GM23338 (cell line): ENCODE results near the gene LGALS14.

Experiments used
- CREB1 ChIP-seq: fragments of 250-450 bp; sonication (Bioruptor Pico); IDR thresholded peaks from 2 replicates; pipeline ENCODE4 v1.5.0; 2020; ENCODE audit warnings: low read depth, mild to moderate bottlenecking, moderate library complexity
- CTCF ChIP-seq, 2 experiments: fragments of 200-600 bp in 1 of 2; sonication (generic) in 1 of 2; conservative IDR thresholded peaks; 2 replicates each; pipeline versions ENCODE4 v1.5.1 to v1.6.1; 2016 to 2017; ENCODE audit warnings: antibody characterized with exemption in 2 of 2, low read depth in 2 of 2, mild to moderate bottlenecking in 2 of 2, moderate library complexity in 1 of 2
- ETS1 ChIP-seq: IDR thresholded peaks from 2 replicates; pipeline ENCODE4 v1.6.1; 2016; ENCODE audit warnings: antibody characterized with exemption
- EZH2 ChIP-seq: fragments of 200-600 bp; sonication (generic); IDR thresholded peaks from one replicate; pipeline ENCODE4 v1.8.0; 2017; ENCODE audit warnings: antibody characterized with exemption, mild to moderate bottlenecking, low read depth; ENCODE audit not compliant: unreplicated experiment
- EZH2phosphoT487 ChIP-seq: fragments of 200-600 bp; sonication (generic); IDR thresholded peaks from one replicate; pipeline ENCODE4 v1.8.1; 2018; ENCODE audit warnings: antibody characterized with exemption; ENCODE audit not compliant: unreplicated experiment
- JUNB ChIP-seq: IDR thresholded peaks from one replicate; pipeline ENCODE4 v1.6.1; 2016; ENCODE audit warnings: antibody characterized with exemption; ENCODE audit not compliant: unreplicated experiment
- NANOG ChIP-seq: IDR thresholded peaks from 2 replicates; pipeline ENCODE4 v1.6.1; 2016; ENCODE audit warnings: antibody characterized with exemption, borderline replicate concordance
- POLR2AphosphoS5 ChIP-seq: IDR thresholded peaks from 2 replicates; pipeline ENCODE4 v1.6.1; 2016; ENCODE audit warnings: antibody characterized with exemption, low read depth
- REST ChIP-seq: IDR thresholded peaks from one replicate; pipeline ENCODE4 v1.6.1; 2018; ENCODE audit warnings: antibody characterized with exemption; ENCODE audit not compliant: unreplicated experiment
- STAT1 ChIP-seq: IDR thresholded peaks from one replicate; pipeline ENCODE4 v1.6.1; 2016; ENCODE audit warnings: antibody characterized with exemption; ENCODE audit not compliant: unreplicated experiment
- ZNF114 ChIP-seq: fragments of 250-450 bp; sonication (Bioruptor Pico); IDR thresholded peaks from 2 replicates; pipeline ENCODE4 v1.5.0; 2020; ENCODE audit warnings: mild to moderate bottlenecking, moderate library complexity
- ZNF331 ChIP-seq: fragments of 250-450 bp; sonication (Bioruptor Pico); IDR thresholded peaks from 2 replicates; pipeline ENCODE4 v1.5.0; 2020; ENCODE audit warnings: low read depth, mild to moderate bottlenecking, moderate library complexity
- ZNF462 ChIP-seq: fragments of 250-450 bp; sonication (Bioruptor Pico); IDR thresholded peaks from 2 replicates; pipeline ENCODE4 v1.5.0; 2020; ENCODE audit warnings: mild to moderate bottlenecking, moderate library complexity

- TF ChIP-seq CTCF (conservative IDR thresholded peaks at IDR 0.05; ENCODE audit: low read depth in 2 of 2): no peak
- no peak for TF ChIP-seq POLR2AphosphoS5
- TF ChIP-seq EZH2phosphoT487: no peak
- TF ChIP-seq EZH2: no peak
- no peak for TF ChIP-seq ETS1
- no peak for TF ChIP-seq REST
- no peak for TF ChIP-seq CREB1 (CRISPR knock-in tag)
- TF ChIP-seq NANOG: no peak
- no peak for TF ChIP-seq ZNF331 (CRISPR knock-in tag)
- TF ChIP-seq JUNB: no peak
- TF ChIP-seq ZNF114: no peak
- TF ChIP-seq STAT1: no peak
- TF ChIP-seq ZNF462 (CRISPR knock-in tag): no peak
Measured at GRCh38 chr19:39731685-39732084, 27.4 kb downstream of the LGALS14 start.
